AG10803 (cell line): ENCODE data around the gene MS4A5.

ENCODE experiments used
- DNase-seq: peaks from one replicate; pipeline ENCODE4 v3.0.0; 2010; ENCODE audit warnings: low read depth
- H3K4me3 ChIP-seq: 2 replicates; pipeline ENCODE4 v1.5.1; 2011; ENCODE audit warnings: mild to moderate bottlenecking, low read length, control low read depth
- CTCF ChIP-seq: conservative IDR thresholded peaks from 2 replicates; pipeline ENCODE4 v1.5.1; 2011; ENCODE audit warnings: mild to moderate bottlenecking, low read length, control low read depth, inconsistent platforms

The MS4A5 gene

DNA sequence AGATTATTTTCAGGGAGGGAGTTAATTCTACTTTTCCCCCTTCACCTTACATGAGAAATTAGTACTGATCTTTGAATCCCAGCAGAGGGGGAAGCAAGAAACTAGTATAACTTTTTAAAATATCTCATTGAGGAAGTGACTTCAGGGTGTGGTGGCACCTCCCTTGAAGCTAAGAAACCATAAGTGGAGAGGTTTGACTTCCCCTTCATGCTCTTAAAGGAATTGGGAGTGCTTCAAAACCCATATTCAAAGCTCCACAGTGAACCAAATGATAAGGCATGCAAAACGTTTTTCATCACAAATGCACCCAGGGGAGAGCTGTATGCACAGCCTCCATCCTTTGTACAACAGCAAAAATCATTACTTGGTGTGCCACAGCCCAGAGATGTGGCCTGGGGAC lies 32.6 kb upstream of the MS4A5 start:
- DNase-seq: no peak
- TF ChIP-seq CTCF: no peak
- no peak overlapping the region for H3K4me3 ChIP-seq

DNA sequence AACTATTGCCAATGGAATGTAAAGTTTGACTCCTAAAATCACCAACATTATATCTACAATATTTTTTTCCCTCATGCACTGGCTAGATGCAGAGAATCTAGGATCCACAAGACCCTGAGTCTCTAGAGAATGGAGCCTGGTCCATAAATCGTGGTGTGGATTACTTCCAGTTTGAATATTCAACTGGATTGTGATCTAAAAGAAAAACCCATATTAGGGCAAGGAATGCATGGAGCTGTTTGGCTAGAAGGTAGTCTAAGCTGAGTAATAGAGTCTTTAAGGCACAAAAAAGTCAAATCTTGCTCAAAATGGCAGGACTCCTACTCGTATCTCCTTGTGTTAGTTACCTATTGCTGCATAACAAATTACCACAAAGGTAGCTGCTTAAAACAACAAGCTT lies 9.4 kb upstream of the MS4A5 start:
- TF ChIP-seq CTCF: no peak
- no peak for DNase-seq
- H3K4me3 ChIP-seq: no peak overlapping the region

- TF ChIP-seq CTCF: no peak
- no peak for DNase-seq
- no peak overlapping the region for H3K4me3 ChIP-seq
These were observed 6.8 kb upstream of the MS4A5 start for GRCh38 chr11:60422609-60423008.

GRCh38 chr11:60428517-60428916 lies 855 bp upstream of the MS4A5 start:
- H3K4me3 ChIP-seq: no peak overlapping the region
- no peak for DNase-seq
- no peak for TF ChIP-seq CTCF

DNA sequence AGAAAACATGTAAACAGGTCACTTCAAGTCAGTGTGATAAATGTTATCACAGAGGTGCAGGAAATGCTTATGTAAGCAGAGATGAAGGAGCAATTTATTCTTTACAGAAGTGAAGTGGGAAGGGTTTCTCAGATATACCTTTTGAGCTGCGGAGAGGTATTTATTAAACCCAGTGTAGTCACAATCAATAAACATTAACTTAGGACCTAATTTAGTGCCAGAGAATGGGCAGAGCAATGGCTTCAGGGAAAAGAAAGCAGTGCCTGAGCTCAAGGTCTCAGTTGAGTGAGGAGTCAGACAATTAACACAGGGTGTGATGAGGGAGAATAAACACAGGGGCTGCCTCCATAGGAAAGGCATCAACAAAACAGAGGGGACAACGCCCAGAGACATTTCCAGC lies 1.9 kb downstream of the MS4A5 start:
- no peak for DNase-seq
- TF ChIP-seq CTCF: no peak
- no peak overlapping the region for H3K4me3 ChIP-seq

- TF ChIP-seq CTCF: no peak
- no peak overlapping the region for H3K4me3 ChIP-seq
- DNase-seq: no peak
These were observed 4.0 kb downstream of the MS4A5 start for GRCh38 chr11:60433401-60433800.

GRCh38 chr11:60447070-60447469 lies 17.7 kb downstream of the MS4A5 start:
- no peak overlapping the region for H3K4me3 ChIP-seq
- DNase-seq: no peak
- no peak for TF ChIP-seq CTCF
